HG03108 (cell line): ENCODE measurements around the gene LARP4B.

Experiments
- ATAC-seq: cut with Tn5 transposase; IDR thresholded peaks from one replicate; pipeline ENCODE4 v1.9.1; 2021; ENCODE audit warnings: moderate library complexity; ENCODE audit not compliant: unreplicated experiment

Gene LARP4B

DNA sequence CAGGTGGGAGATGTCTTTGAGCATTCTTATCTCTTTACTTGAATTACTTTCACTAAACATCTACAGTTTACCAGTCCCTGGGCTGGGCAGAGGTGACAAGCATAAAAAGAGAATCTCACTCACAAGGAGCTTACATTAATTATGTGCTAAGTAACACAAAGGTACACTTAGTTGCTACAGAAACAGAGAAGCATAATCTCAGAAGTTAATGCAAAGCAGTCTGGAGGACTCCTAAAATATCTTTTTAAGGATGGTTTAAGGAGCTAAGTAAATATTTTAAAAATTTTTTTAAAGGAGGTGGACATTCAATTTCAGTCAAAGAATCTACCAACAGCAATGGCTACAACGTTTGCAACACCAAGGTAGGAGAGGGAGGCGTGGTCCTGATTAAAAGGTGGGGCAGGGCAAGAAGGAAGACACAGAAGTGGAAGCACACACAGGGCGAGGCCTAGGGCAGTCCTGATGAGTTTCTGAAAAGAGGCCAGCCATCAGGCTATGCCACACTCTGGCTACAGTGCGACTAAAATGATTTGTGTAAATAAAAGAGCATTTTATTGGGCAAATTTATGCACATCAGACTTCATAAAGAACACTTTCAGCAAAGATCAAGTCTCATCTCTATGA, 5.3 kb downstream of the LARP4B start:
- ATAC-seq: no peak

DNA sequence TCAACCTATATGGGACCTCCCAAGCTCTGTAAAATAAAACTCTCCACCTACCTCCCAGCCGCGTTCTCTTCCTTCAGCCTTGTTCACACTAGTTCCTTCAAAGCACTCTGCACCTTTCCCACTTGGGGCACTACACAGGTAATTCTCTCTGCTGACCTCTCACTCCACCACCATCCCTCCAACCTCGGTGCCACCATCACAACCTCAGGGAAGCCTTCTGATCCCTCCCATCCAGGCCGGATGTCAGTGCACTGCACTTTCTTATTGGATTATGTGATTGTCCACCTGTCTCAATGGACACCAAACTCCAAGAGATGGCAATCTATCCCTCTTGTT, 7.0 kb downstream of the LARP4B start:
- ATAC-seq: no peak

DNA sequence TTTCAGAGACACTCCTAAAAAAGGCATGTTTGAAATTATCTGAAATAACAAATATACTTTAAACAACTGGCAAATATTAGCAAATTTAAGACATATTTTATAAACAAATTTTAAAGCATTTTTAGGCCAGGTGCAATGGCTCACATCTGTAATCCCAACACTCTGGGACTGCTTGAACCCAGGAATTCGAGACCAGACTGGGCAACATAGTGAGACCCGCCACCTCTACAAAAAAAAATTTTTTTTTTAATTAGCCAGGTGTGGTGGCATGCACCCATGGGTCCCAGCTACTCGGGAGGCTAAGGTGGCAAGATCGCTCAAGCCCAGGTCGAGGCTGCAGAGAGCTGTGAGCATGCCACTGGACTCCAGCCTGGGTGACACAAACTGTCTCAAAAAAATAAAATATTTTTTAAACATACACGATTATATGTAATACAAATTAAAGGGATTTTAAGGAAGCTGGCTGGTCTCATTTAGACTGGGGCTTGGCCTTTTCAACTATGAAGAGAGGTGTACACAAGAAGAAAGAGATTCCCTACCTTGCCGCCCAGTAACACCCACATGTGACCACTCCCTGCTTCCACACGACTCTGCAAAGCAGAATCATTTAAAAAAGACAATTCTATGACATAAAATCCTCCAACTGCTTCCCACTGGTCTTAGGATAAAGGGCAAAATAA, 7.5 kb downstream of the LARP4B start:
- ATAC-seq: no peak

DNA sequence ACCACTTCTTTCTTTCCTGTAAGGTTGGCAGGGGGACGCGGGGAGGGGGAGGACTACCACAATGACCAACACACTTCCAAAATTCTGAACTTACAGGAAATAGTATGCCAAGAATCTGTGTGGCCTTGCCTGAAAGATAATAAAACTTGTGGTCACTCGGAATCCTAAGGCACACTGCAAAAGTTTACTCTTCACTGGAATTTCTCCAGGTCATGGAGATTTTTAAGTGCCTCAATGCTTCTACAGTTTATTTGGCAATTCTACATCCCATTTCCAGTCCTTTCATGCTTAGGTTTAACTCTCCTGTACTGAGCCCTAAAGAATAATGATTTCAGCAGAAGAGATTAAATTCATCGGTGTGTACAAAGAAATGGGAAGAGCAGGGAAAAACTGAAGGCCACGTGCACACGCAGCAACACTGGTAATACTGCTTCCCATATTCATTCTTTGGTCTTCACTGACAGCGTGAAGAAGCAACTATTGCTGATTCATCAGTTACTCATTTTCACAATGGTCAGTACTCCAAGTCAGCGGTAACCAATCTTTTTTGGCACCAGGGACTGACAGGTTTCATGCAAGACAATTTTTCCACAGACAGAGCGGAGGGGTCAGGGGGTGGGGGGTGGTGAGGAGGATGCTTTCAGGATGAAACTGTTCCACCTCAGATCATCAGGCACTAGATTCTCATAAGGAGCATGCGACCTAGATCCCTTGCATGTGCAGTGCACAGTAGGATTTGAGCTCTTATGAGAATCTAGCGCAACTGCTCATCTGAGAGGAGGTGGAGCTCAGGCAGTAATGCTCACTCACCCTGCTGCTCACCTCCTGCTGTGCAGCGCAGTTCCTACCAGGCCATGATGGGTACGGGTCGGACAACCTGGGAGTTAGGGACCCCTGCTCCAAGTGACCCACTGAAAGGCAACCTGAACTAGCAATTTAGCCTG, 9.8 kb downstream of the LARP4B start:
- ATAC-seq: no peak

DNA sequence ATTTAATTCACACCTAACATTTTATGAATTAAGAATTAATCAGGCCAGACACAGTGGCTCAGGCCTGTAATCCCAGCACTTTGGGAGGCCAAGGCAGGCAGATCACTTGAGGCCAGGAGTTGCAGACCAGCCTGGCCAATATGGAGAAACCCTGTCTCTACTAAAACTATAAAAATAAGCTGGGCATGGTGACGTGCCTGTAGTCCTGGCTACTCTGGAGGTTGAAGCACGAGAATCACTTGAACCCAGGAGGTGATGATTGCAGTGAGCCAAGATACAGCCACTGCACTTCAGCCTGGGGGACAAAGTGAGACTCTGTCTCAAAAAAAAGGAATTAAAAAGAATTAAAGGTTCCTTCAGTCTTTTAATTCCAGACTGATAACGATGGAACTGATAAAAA, 11.1 kb downstream of the LARP4B start:
- no peak for ATAC-seq

DNA sequence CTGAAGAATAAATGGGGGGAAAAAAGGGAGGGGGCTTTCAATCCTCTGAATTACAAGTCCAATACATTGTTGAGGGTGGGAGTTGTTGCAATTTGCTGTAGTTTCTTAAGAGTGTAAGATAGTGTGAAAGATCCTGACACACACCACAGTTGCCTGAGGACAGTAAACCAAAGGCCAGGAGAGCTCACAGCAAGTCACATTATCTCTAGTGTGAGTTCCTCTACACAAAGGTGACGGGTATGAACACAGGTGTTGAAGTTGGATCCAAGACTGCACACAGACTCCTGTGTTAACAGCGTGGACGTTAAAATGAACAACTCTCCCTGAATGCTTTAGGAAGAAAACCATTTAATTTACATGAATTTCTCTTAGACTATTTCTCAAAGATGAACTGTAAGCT, 12.0 kb downstream of the LARP4B start:
- no peak for ATAC-seq

DNA sequence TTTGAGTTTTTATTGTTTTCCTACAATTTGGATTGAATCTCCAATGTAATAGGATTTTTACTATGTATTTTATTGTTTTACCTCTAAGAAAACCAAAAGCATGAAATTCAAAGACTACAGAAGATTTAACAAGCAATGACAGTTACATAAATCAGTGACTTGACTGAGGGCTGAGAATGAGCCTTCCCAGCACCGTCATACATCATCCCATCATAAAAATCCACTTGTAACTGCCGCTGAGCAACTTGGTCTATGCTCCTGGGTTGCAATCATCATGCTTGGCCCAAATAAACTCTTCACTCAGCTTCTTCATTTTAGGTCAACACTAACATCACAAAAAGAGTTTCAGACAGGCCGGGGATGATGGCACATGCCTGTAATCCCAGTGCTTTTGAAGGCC, 13.5 kb downstream of the LARP4B start:
- no peak for ATAC-seq

DNA sequence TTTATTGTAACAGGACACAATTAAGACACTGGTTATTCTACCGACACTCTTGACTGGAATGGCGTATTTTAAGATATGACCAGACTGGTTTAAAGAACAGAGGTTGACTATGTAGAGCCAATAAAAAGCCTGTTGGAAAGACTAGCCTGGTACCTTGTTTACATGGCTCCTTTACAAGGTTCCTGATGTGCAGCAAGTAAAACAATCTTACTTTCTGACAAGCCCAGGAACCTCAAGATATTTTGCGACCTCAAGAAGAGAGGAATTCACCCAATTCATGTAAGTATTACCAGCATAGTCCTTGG, 14.1 kb downstream of the LARP4B start:
- ATAC-seq: no peak

DNA sequence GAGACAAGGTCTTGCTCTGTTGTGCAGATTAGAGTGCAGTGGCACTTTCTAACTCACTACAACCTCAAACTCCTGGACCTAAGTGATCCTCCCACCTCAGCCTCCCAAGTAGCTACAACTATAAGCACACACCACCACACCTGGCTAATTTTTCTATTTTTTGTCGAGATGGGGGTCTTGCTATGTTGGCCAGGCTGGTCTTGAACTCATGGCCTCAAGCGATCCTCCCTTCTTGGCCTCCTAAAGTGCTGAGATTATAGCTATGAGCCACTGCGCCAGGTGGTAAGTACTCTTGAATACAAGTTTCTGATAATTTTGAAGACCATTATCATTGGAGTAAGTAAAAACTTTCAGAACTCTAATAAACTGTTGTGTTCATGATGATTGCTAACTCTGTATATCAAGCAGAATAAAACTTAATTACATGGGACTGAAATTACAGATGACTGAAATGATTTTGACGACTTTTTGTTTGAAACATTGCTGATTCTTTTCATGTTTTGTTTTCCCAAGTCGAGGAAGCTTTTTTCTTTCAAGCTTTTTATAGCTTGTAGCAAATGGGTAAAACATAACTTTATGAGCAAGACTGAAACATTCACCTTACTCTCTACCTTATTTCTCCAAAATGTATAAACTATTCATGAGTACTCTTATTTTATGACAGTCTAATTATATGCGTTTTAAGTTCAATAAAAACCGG, 14.6 kb downstream of the LARP4B start:
- ATAC-seq: no peak

DNA sequence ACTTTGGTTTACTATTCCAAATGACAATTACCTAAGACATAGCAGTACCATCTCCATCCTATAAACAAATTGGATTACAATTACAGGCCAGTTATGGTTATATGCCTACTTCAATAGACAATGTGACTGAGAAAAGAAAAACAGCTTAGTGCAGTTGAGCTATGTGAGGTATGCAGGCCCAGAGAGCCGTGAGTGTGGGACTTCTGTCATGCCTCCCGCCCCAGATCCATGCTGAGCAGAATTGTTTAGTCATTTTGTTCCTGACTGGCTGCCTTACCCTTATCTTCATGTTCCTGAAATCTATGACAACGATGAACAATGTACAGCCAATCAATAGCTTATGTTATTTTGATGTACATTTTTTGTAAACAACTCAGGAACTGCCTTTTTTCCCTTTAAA, 21.7 kb downstream of the LARP4B start:
- ATAC-seq: no peak

DNA sequence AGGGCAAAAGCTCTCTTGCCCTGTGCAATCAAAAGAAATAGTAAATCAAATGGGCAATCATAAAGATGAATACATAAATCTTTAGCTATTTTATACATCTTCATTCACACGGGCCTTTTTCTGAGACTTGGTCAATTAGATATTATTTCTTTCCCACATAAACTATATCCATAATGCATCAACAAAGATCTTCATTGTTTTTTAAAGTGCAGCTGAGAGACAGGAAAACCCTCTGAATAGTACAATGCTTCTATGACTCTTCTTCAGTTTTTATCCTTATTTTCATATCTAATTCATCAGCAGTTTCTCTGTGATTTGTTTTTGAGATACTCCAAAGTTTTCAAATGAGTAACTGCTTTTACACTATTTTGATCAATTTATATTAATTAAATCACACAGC, 25.5 kb downstream of the LARP4B start:
- no peak for ATAC-seq

DNA sequence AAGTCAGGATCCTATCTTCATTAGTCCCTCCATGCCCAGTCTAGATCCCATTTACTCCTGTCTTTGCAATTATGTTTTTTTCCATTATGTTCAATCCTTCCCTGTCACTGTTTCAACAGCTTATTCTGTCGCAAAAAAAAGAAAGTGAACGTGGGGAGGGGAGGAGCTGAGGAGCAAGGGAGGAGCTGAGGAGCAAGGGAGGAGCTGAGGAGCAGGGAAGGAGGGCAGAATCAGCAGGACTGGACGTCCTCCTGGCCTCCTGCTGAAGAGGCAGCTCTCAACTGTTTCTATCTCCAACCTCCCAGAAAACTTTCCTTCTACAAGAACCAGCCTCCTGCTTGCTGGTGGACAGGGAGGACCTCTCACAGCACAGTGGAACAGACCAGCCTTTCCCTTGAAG, 26.0 kb downstream of the LARP4B start:
- no peak for ATAC-seq

DNA sequence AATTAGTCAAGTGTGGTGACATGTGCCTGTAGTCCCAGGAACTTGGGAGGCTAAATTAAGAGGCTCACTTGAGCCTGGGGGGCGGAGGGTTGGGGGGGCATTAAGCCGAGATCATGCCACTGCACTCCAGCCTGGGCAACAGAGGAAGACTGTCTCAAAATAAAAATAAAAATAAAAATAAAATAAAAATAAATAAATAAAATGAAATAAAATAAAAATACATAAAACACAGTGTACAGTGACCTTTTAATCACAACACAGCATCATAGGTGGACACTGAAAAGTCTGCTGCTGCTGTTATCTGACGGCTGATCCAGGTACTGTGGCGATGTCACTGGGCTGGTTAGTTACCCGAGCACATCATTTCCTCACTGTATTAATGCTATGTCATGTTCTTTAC, 27.1 kb downstream of the LARP4B start:
- ATAC-seq: no peak

DNA sequence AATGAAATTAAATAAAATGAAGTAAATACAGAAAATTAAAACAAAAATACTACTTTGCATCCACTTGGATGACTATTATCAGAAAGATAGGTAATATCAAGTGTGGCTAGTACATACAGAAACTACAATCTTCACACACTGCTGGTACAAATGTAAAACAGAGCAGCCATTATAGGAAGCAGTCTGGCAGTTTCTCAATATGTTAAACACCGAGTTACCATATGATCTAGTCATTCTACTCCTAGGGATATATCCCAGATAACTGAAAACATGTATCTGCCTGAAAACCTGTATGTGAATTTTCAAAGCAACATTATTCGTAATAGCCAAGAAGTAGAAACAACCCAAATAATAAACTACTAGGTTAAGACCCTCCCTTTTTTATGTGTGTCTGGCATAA, 33.4 kb downstream of the LARP4B start:
- ATAC-seq: no peak

DNA sequence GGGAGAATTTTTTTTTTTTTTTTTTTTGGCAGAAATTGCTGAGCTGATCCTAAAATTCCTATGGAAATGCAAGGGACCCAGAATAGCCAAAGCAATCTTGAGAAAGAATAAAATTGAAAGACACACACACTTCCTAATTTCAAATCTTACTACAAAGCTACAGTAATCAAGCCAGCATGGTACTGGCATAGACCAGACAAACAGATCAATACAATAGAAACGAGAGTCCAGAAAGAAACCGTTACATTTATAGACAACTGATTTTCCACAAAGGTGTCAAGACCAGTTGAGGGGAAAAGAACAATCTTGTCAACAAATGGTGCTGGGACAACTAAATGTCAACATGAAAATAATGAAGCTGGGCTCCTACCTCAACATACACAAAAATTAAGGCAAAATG, 34.5 kb downstream of the LARP4B start:
- no peak for ATAC-seq

DNA sequence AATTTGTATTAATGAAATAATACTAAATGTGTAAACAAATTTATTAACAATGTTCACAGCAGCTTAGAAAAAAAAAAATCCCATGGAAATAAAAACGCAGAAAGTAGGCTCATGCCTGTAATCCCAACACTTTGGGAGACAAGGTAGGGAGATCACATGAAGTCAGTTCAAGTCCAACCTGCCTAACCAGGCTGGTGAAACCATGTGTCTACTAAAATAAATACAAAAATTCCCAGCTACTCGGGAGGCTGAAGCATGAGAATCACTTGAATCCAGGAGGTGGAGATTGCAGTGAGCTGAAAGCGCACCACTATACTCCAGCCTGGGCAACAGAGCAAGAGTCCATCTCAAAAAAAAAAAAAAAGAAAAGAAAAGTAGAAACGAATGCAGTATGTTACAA, 36.2 kb downstream of the LARP4B start:
- ATAC-seq: no peak

DNA sequence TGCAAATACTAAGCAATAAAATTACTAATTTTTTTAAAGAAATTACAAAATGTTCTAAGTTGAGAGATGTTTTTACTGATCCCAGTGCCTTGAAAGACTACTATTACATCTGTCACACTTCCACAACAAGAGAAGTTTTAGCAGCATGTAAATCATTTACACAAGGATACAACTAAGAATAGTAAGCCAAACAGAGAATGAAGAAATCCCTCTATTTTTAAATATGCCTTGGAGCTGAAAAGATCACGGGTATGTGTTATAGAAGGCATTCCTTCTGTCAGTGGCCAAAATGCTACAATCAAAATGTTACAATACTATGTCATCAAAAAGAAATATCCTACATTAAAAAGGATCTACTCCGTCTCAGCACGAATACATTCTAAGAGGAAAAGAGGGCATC, 52.6 kb downstream of the LARP4B start:
- ATAC-seq: no peak

DNA sequence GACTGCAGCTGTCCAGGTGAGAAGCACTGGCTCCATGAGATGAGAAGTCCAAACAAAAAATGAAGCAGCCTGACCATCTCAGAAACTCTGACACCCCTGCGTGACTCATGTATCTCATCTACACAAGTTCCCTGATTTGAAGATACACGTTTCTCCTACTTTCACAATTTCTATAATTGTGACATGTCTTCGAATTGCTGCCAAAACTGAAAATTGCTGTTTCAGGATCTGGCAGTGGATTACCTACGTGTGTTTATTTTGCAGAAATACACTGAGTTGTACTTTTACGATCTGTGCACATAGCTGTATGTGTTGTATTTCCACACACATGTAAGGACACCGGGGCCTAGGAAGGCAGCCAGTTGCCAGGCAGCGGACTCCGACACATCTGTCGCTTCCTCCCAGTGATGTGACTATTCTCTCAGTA, 53.2 kb downstream of the LARP4B start:
- ATAC-seq: no peak

DNA sequence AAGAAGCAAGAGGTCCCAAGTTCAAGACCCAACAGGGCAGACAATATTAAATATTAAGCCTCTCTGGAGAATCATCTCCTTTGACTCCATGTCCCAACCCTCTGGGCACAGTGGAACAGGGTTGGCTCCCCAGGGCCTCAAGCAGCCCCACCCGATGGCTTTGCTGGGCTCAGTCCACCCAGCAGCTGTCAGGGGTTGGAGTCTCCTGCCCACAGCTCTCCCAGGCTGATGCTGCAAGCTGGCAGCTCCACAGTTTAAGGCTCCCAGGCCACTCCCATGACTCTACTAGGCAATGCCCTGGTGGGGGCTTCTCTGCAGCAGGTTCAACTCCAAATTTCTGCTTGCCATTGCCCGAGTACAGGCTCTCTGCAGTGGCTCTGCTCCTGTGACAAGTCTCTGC, 55.1 kb downstream of the LARP4B start:
- no peak for ATAC-seq

DNA sequence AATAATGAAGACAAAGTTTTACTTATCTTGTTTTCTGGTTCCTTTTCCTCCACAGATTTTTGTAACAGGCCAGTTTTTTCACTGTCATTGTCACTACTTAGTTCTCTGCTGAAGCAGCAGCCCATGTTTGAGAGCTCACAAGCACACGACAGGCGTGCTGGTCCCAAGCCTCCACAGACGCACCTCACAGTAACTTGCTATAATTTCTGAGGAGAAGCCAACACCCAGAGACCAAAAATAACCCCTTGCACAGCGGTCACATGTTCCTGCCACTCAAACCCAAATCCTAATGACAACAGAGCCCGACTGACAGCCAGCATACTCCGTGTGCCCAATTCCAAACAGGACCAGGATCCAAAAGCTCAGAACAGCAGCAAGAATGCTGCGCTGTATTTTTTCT, 58.5 kb downstream of the LARP4B start:
- ATAC-seq: no peak

DNA sequence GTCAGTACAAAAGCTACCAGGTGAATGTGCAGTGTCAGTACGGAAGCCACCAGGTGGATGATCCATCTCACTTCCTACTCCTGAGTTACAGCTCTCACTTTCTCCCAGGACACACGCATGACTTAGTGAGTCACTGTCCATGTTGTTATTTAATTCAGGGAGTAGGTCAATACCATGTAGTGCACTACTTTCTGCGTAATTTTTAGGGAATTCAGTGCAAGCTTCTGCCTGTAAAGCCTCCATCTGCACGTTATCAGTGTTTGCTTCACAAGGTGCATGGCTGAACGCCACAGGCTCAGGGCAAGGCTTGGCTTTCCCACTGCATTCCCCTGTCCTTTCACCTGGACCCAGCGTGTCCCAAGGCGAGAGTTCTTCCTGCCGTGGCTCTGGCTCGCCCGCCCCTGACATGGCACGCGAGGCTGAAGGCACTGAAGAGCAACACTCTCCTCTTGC, 59.5 kb downstream of the LARP4B start:
- ATAC-seq: no peak
